Mesenchymal stem cell (in vitro differentiated cells and primary cell): ENCODE data around the gene ARHGAP24.

Source experiments
- DNase-seq: peaks from one replicate; pipeline ENCODE4 v3.0.0-alpha.2; 2013
- H2AFZ ChIP-seq: one replicate; pipeline ENCODE4 v1.6.1; 2013; ENCODE audit warnings: low read depth, mild to moderate bottlenecking, control low read depth, inconsistent platforms, low read length, moderate library complexity
- H2AK5ac ChIP-seq: 2 replicates; pipeline ENCODE4 v1.6.1; 2013; ENCODE audit warnings: low read length, moderate library complexity, mild to moderate bottlenecking, inconsistent platforms; ENCODE audit not compliant: severe bottlenecking
- H2BK120ac ChIP-seq: one replicate; pipeline ENCODE4 v1.6.1; 2013; ENCODE audit warnings: low read depth, mild to moderate bottlenecking, inconsistent platforms, low read length, moderate library complexity
- H2BK12ac ChIP-seq, 2 experiments: one replicate each; pipeline ENCODE4 v1.6.1; 2013; ENCODE audit warnings: inconsistent platforms in 2 of 2, low read length in 2 of 2, mild to moderate bottlenecking in 2 of 2, moderate library complexity in 2 of 2, control low read depth in 1 of 2
- H2BK15ac ChIP-seq: one replicate; pipeline ENCODE4 v1.6.1; 2013; ENCODE audit warnings: mild to moderate bottlenecking, low read depth, inconsistent platforms; ENCODE audit not compliant: poor library complexity, severe bottlenecking
- H2BK5ac ChIP-seq: 2 replicates; pipeline ENCODE4 v1.6.1; 2013; ENCODE audit warnings: low read depth, mild to moderate bottlenecking, low read length, control low read depth, inconsistent platforms; ENCODE audit not compliant: poor library complexity, severe bottlenecking
- H3K14ac ChIP-seq, 2 experiments: one replicate each; pipeline ENCODE4 v1.6.1; 2013; ENCODE audit warnings: inconsistent platforms in 2 of 2, low read length in 2 of 2, control low read depth in 1 of 2, mild to moderate bottlenecking in 1 of 2, moderate library complexity in 1 of 2
- H3K18ac ChIP-seq, 2 experiments: one replicate each; pipeline ENCODE4 v1.6.1; 2013; ENCODE audit warnings: inconsistent platforms in 2 of 2, low read length in 2 of 2, control low read depth in 1 of 2, low read depth in 1 of 2, mild to moderate bottlenecking in 1 of 2
- H3K23ac ChIP-seq, 2 experiments: one replicate each; pipeline ENCODE4 v1.6.1; 2013; ENCODE audit warnings: inconsistent platforms in 2 of 2, low read length in 2 of 2, mild to moderate bottlenecking in 2 of 2, moderate library complexity in 2 of 2, control low read depth in 1 of 2
- H3K27ac ChIP-seq: 2 replicates; pipeline ENCODE4 v1.5.1; 2013; ENCODE audit warnings: mild to moderate bottlenecking, moderate library complexity, low read length, control low read depth, inconsistent platforms; ENCODE audit not compliant: poor library complexity, severe bottlenecking
- H3K27me3 ChIP-seq, 2 experiments: 2 replicates each; pipeline versions ENCODE4 v1.6.1 to v1.7.0; 2013; ENCODE audit warnings: low read length in 2 of 2, mild to moderate bottlenecking in 2 of 2, moderate library complexity in 2 of 2, control low read depth in 1 of 2, inconsistent platforms in 1 of 2; ENCODE audit not compliant: control insufficient read depth in 1 of 2, insufficient read depth in 1 of 2
- H3K36me3 ChIP-seq, 2 experiments: 2 replicates each; pipeline versions ENCODE4 v1.6.1 to v1.7.0; 2013; ENCODE audit warnings: low read length in 2 of 2, control low read depth in 1 of 2, inconsistent platforms in 1 of 2, low read depth in 1 of 2, mild to moderate bottlenecking in 1 of 2; ENCODE audit not compliant: insufficient read depth in 2 of 2, control insufficient read depth in 1 of 2
- H3K4ac ChIP-seq, 2 experiments: one replicate each; pipeline ENCODE4 v1.6.1; 2013; ENCODE audit warnings: inconsistent platforms in 2 of 2, low read length in 2 of 2, mild to moderate bottlenecking in 2 of 2, moderate library complexity in 2 of 2, control low read depth in 1 of 2, low read depth in 1 of 2
- H3K4me1 ChIP-seq: 2 replicates; pipeline ENCODE4 v1.6.1; 2013; ENCODE audit warnings: low read depth, low read length, control low read depth; ENCODE audit not compliant: control insufficient read depth, insufficient read depth
- H3K4me2 ChIP-seq: 2 replicates; pipeline ENCODE4 v1.6.1; 2013; ENCODE audit warnings: low read length, mild to moderate bottlenecking, inconsistent platforms; ENCODE audit not compliant: poor library complexity, severe bottlenecking
- H3K4me3 ChIP-seq, 2 experiments: 2 replicates each; pipeline versions ENCODE4 v1.5.1 to v1.7.0; 2013; ENCODE audit warnings: low read length in 2 of 2, mild to moderate bottlenecking in 2 of 2, control low read depth in 1 of 2, low read depth in 1 of 2; ENCODE audit not compliant: insufficient read depth in 1 of 2
- H3K79me1 ChIP-seq: replicated peaks from 2 replicates; pipeline ENCODE4 v1.6.1; 2013; ENCODE audit warnings: mild to moderate bottlenecking, control low read depth, low read length, inconsistent platforms; ENCODE audit not compliant: poor library complexity, severe bottlenecking
- H3K9ac ChIP-seq: 2 replicates; pipeline ENCODE4 v1.7.0; 2013; ENCODE audit warnings: mild to moderate bottlenecking, low read length, moderate library complexity
- H3K9me3 ChIP-seq: 2 replicates; pipeline ENCODE4 v1.7.0; 2013; ENCODE audit warnings: mild to moderate bottlenecking, low read length; ENCODE audit not compliant: control insufficient read depth
- H4K8ac ChIP-seq: one replicate; pipeline ENCODE4 v1.6.1; 2013; ENCODE audit warnings: inconsistent platforms, mild to moderate bottlenecking, low read length, moderate library complexity
- H4K91ac ChIP-seq: one replicate; pipeline ENCODE4 v1.6.1; 2013; ENCODE audit warnings: mild to moderate bottlenecking, low read length, inconsistent platforms
- WGBS: methylation state at CpG from one replicate; pipeline ENCODE4 v1.1.7; 2013; ENCODE audit warnings: mixed read lengths; 5-methylcytosine and 5-hydroxymethylcytosine counted together

The ARHGAP24 gene

DNA sequence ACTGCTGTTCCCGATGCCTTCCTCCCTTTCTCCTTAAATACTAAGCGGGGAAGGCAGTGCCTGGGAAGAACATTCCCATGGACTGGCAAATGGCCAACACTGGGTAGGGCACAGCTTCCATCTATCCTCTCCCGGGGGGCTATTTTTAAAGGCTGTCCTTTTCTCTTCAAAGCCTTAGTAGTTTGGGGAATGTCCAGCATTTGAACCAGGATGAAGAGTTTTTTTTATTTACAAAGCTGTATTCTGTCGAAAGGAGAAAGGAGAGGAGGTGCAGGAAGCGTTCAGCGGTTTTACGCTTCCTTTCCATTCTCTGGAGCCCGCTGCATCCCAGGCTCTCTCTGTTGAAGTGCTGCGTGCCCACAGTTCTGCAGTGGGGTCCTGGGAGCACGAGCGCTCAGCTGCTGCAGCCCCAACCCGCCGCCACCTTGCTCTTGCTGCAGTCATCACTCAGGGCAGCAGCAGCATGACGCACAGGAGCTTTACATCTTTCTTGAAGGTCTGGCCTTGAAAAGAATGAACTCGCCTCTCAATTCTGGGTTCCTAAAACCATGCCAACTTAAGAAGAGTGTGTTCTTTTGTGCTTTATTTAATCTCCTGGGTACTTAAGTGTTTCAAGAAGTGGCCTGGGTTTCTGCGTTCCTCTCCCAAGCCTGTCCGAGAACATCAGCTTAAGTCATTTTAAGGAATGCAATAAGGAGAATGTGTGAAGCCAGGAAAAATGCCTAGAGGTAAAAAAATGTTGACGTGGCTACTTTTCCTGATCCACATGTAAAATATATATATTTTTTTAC, 457.7 kb downstream of the ARHGAP24 start:
- Histone ChIP-seq H3K4ac (no peak overlapping the region), H3K23ac (no peak overlapping the region), H3K36me3 (peaks cover 0 to 22% of the 10 kb centered on the region in 2 experiments), H2BK15ac (no peak overlapping the region), H3K4me2 (peak overlapping the region; percentile 57), H3K9me3 (no peaks in the 10 kb centered on the region), H3K27me3 (no peaks in the 10 kb centered on the region), H2AFZ (no peak overlapping the region), H3K27ac (peak overlapping the region; percentile 50), H4K8ac (no peak overlapping the region), H3K18ac (no peak overlapping the region), H3K4me3 (no peak overlapping the region), H3K14ac (peak overlapping the region in 1 of 2 experiments; percentile 36), H3K4me1 (peaks cover 12% of the 10 kb centered on the region), H2AK5ac (peak overlapping the region; percentile 81), H3K79me1 (peaks cover 3% of the 10 kb centered on the region), H2BK5ac (no peak overlapping the region), H2BK120ac (no peak overlapping the region), H2BK12ac (no peak overlapping the region), H3K9ac (no peak overlapping the region), H4K91ac (no peak overlapping the region)
- DNase-seq: no peak
- 93% methylated on average over 17 of the region's 18 CpGs for WGBS

DNA sequence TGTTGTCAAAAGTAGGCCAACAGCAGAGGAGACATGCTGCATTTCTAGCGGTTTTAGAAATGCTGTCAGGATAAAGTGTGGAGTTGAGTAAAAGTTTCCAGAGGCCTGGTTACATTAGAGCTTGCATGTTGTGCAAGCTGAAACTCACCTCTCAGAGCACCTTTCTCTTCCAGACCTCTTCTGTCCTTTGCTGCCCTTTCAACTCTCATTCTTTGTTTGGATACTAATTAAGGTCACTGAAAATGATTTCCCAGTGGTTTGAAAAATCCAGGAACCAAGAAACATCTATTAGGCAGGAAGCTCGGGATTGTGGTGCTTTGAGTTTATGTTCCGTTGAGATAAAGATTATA, 458.3 kb downstream of the ARHGAP24 start:
- Histone ChIP-seq H3K23ac (no peak overlapping the region), H3K27ac (no peak overlapping the region), H2BK15ac (no peak overlapping the region), H3K4me2 (no peak overlapping the region), H2AK5ac (no peak overlapping the region), H3K27me3 (no peaks in the 10 kb centered on the region), H3K9me3 (no peaks in the 10 kb centered on the region), H3K4me1 (peaks cover 10% of the 10 kb centered on the region), H4K91ac (no peak overlapping the region), H2BK12ac (no peak overlapping the region), H3K79me1 (peaks cover 3% of the 10 kb centered on the region), H3K36me3 (peaks cover 0 to 21% of the 10 kb centered on the region in 2 experiments), H4K8ac (no peak overlapping the region), H3K4ac (no peak overlapping the region), H3K14ac (no peak overlapping the region), H3K9ac (no peak overlapping the region), H2AFZ (no peak overlapping the region), H3K18ac (no peak overlapping the region), H2BK5ac (no peak overlapping the region), H2BK120ac (no peak overlapping the region), H3K4me3 (no peak overlapping the region)
- DNase-seq: no peak
- 100% methylated on average over 2 of the region's 3 CpGs for WGBS

DNA sequence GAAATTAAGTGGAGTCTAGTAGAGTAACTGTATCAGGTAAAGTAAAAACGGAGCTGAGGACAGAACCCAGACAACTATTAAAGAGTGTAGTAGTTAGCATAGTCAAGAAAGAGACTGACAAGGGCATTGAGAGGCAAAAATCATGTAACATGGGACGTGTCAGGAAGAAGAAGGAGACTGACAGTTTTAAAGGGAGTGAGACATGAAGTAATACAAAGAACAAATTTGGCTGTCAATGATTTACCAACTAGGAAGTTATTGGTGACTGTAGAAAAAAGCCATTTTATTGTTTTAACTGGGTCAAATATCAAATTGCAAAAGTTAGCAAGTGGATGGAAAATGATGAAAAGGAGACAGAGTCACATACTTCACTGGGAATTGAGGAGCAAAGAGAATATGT, 462.6 kb downstream of the ARHGAP24 start:
- WGBS: 89% methylated on average over 2 of the region's 2 CpGs

DNA sequence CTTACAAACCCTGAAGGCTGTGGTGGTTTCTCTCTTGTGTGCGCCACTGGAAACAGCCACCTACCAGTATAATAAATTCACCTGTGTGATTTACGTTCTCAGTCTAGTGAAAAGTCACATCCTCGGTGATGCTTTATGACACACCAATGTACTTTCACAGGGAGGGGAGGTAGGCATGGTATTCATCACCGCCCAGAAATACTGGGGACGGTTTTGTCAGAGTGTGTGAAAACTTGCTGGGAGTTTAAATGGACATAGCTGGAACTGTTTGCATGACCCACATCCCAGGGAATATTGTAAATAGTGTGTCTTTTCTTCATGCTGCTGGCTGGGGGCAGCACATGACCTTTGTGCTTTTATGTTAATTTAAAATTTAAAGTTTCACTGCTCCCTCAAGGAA, 463.1 kb downstream of the ARHGAP24 start:
- Histone ChIP-seq H3K79me1 (peaks cover 5% of the 10 kb centered on the region), H3K27ac (no peak overlapping the region), H3K36me3 (peaks cover 0 to 33% of the 10 kb centered on the region in 2 experiments), H2BK15ac (no peak overlapping the region), H3K4me2 (no peak overlapping the region), H3K14ac (no peak overlapping the region), H2BK5ac (no peak overlapping the region), H2AK5ac (peak overlapping the region; percentile 64), H3K4ac (no peak overlapping the region), H3K27me3 (no peaks in the 10 kb centered on the region), H2BK120ac (no peak overlapping the region), H3K18ac (no peak overlapping the region), H3K9me3 (no peaks in the 10 kb centered on the region), H2AFZ (no peak overlapping the region), H3K4me1 (no peaks in the 10 kb centered on the region), H3K9ac (no peak overlapping the region), H3K4me3 (no peak overlapping the region), H2BK12ac (no peak overlapping the region), H4K91ac (no peak overlapping the region), H4K8ac (no peak overlapping the region), H3K23ac (no peak overlapping the region)
- no peak for DNase-seq
- WGBS: 77% methylated on average over 5 of the region's 5 CpGs

More for the DNA sequence above, 462.6 kb downstream of the ARHGAP24 start:
- Histone ChIP-seq H2BK12ac (no peak overlapping the region), H2BK15ac (no peak overlapping the region), H3K27me3 (no peaks in the 10 kb centered on the region), H3K9ac (no peak overlapping the region), H3K18ac (no peak overlapping the region), H3K79me1 (peaks cover 6% of the 10 kb centered on the region), H3K4me2 (no peak overlapping the region), H3K4ac (no peak overlapping the region), H3K36me3 (peaks cover 0 to 33% of the 10 kb centered on the region in 2 experiments), H4K91ac (no peak overlapping the region), H2AK5ac (no peak overlapping the region), H2BK120ac (no peak overlapping the region), H2BK5ac (no peak overlapping the region), H3K14ac (no peak overlapping the region), H4K8ac (no peak overlapping the region), H3K27ac (no peak overlapping the region), H3K4me1 (peaks cover 2% of the 10 kb centered on the region), H3K23ac (no peak overlapping the region), H2AFZ (no peak overlapping the region), H3K4me3 (no peak overlapping the region), H3K9me3 (no peaks in the 10 kb centered on the region)
- no peak for DNase-seq
